H1 (cell line): ENCODE measurements around the gene PI4K2A.

Experiments
- CHD1 ChIP-seq: IDR thresholded peaks from 2 replicates; pipeline ENCODE4 v1.6.1; 2012; ENCODE audit warnings: low read depth, low read length, improper control_type of control experiment
- EP300 ChIP-seq, 2 experiments: IDR thresholded peaks; 1 replicate in 1 of 2; 2 replicates in 1 of 2; pipeline ENCODE4 v1.6.1; 2011 to 2012; ENCODE audit warnings: low read depth in 2 of 2, low read length in 2 of 2, mild to moderate bottlenecking in 2 of 2, borderline replicate concordance in 1 of 2, inconsistent platforms in 1 of 2, moderate library complexity in 1 of 2
- FOSL1 ChIP-seq: IDR thresholded peaks from 2 replicates; pipeline ENCODE4 v1.6.1; 2011; ENCODE audit warnings: mild to moderate bottlenecking, low read depth, low read length, moderate library complexity; ENCODE audit not compliant: insufficient read depth
- JUND ChIP-seq: IDR thresholded peaks from 2 replicates; pipeline ENCODE4 v1.6.1; 2011; ENCODE audit warnings: mild to moderate bottlenecking, improper control_type of control experiment, low read length
- POLR2A ChIP-seq, 2 experiments: IDR thresholded peaks; 1 replicate in 1 of 2; 2 replicates in 1 of 2; pipeline ENCODE4 v1.6.1; 2011; ENCODE audit warnings: low read depth in 2 of 2, low read length in 2 of 2, mild to moderate bottlenecking in 2 of 2; ENCODE audit errors: control extremely low read depth in 1 of 2
- SP2 ChIP-seq: IDR thresholded peaks from 2 replicates; pipeline ENCODE4 v1.6.1; 2012; ENCODE audit warnings: mild to moderate bottlenecking, low read length, inconsistent platforms
- TF ChIP-seq, protein P1 (sequence below), 3 experiments: IDR thresholded peaks; 1 replicate in 2 of 3; 2 replicates in 1 of 3; pipeline versions ENCODE4 v1.5.1 to v1.6.1; 2011; ENCODE audit warnings: low read length in 3 of 3, mild to moderate bottlenecking in 3 of 3, inconsistent platforms in 2 of 3, low read depth in 1 of 3, moderate library complexity in 1 of 3; ENCODE audit not compliant: insufficient read depth in 1 of 3; ENCODE audit errors: control extremely low read depth in 1 of 3

DNA sequence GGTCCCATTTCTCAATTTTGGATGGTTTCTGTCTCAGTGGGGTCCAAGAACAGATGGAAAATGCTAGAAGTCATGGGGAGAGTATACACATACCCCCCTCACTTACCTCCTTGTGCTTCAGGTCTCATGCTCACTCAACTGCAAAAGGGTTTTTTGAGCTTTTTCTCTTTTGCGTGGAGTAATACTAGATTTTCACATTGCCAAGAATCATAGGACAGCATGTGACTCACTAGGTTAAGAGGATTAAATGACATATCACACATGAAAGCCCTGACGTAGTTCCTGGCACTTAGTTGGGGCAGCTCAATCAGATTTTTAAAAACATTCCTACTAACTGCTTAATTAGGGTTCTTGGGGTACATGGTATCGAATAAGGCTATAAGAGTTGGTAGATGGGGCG, 4.5 kb downstream of the PI4K2A start:
- TF ChIP-seq EP300 (IDR thresholded peaks at IDR 0.05; ENCODE audit: borderline replicate concordance in 1 of 2, low read depth in 2 of 2, low read length in 2 of 2) (no peak), SP2 (no peak), FOSL1 (no peak), JUND (no peak), POLR2A (IDR thresholded peaks at IDR 0.05; ENCODE audit: control extremely low read depth in 1 of 2, low read depth in 2 of 2, low read length in 2 of 2) (no peak), CHD1 (no peak)
- TF ChIP-seq, protein P1, sequence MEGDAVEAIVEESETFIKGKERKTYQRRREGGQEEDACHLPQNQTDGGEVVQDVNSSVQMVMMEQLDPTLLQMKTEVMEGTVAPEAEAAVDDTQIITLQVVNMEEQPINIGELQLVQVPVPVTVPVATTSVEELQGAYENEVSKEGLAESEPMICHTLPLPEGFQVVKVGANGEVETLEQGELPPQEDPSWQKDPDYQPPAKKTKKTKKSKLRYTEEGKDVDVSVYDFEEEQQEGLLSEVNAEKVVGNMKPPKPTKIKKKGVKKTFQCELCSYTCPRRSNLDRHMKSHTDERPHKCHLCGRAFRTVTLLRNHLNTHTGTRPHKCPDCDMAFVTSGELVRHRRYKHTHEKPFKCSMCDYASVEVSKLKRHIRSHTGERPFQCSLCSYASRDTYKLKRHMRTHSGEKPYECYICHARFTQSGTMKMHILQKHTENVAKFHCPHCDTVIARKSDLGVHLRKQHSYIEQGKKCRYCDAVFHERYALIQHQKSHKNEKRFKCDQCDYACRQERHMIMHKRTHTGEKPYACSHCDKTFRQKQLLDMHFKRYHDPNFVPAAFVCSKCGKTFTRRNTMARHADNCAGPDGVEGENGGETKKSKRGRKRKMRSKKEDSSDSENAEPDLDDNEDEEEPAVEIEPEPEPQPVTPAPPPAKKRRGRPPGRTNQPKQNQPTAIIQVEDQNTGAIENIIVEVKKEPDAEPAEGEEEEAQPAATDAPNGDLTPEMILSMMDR (IDR thresholded peaks at IDR 0.05; ENCODE audit: control extremely low read depth in 1 of 3, insufficient read depth in 1 of 3, low read depth in 1 of 3, low read length in 3 of 3): no peak
